ENCODE data around the gene KMT2D. TPM values are rescaled to one million over a fixed set of nuclear protein-coding genes. Genes with fewer than 3 reads are reported as not detected.
"Not testable (repeated sequence)": the region's sequence is repeated elsewhere in the genome, so short reads cannot be mapped to it uniquely, and the experiment has no call there.

The KMT2D gene
- total RNA-seq, 1 donor from 2014 or later = 44.8 TPM

- ATAC-seq (peak; percentile 19), DNase-seq (ENCODE audit: low spot score) (no peak)
Measured at GRCh38 chr12:49089821-49090773, 29.5 kb upstream of the KMT2D start.

- no peak for ATAC-seq
- no peak for DNase-seq (ENCODE audit: low spot score)
Measured at GRCh38 chr12:49088932-49089330, 28.3 kb upstream of the KMT2D start.

GRCh38 chr12:49088150-49088931 lies 27.7 kb upstream of the KMT2D start:
- peak; percentile 64 for DNase-seq (ENCODE audit: low spot score)

GRCh38 chr12:49086116-49086515 lies 25.5 kb upstream of the KMT2D start:
- no peak for ATAC-seq
- DNase-seq (ENCODE audit: low spot score) = no peak

More at GRCh38 chr12:49088150-49088931, 27.7 kb upstream of the KMT2D start:
- ATAC-seq = peak; percentile 95

DNA sequence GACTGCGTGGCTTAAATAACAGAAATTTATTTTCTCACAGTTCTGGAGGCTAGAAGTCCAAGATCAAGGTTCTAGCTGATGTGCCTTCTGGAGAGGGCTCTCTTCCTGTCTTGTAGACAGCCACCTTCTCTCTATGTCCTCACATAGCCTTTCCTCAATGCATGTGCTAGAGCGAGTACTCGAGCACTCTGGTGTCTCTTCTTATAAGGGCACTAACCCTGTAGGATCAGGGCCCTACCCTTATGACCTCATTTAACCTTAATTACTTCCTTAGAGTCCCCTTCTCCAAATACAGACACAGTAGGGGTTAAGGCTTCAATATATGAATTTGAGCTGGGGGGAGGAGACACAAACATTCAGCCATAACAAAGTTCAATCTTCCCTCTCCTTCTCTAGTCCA lies 23.8 kb upstream of the KMT2D start:
- ATAC-seq (no peak), DNase-seq (ENCODE audit: low spot score) (no peak)

DNA sequence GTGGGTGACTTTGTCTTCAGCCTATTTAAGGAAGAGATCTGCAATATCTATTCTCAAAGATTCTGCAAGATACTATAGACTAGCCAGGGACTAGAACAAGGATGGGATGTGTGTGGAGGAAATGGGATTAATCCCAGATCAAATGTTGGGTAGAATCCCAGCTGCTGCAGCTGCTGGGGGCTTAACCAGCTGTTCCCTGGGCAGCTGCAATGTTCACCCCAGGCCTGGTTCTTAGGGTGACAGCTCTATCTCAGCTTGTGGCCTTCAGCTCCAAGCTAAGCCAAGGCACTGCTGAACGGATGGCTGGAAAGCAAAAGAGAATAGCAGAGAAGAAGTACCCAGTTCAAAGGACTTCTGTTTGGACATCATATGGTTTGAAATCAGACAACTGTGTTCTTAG lies 19.2 kb upstream of the KMT2D start:
- no peak for DNase-seq (ENCODE audit: low spot score)
- no peak for ATAC-seq

- no peak for DNase-seq (ENCODE audit: low spot score)
Measured at GRCh38 chr12:49070971-49071370, 10.4 kb upstream of the KMT2D start.

GRCh38 chr12:49069507-49070346 lies 9.1 kb upstream of the KMT2D start, which contains the start of gene RHEBL1:
RHEBL1 (minus strand) TSS chr12:49069979; CDS start chr12:49069785, 194 bp downstream.
- ATAC-seq (peak; percentile 99), DNase-seq (ENCODE audit: low spot score) (peak; percentile 99)

More at GRCh38 chr12:49070971-49071370, 10.4 kb upstream of the KMT2D start:
- no peak for ATAC-seq

GRCh38 chr12:49068879-49069506 lies 8.4 kb upstream of the KMT2D start:
- DNase-seq (ENCODE audit: low spot score) (no peak), ATAC-seq (no peak)

DNA sequence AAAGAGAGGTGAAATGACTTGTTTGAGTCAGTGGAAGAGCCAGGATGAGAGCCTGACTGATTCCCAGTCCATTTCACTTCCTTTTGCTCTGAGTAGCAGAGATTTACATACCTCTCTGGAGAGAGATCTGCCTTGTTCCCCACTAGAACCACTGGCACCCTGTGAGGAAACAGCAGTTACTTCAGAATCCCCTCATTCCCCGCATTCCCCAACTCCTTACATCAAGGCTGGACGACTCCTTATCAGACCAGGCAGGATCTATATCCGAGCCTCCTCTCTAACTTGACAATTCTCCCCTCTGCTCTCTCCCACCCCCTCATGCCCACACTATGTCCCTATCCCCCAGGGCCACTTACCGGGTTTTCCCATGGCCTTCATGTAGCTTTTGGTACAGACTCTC lies 5.5 kb upstream of the KMT2D start:
- no peak for DNase-seq (ENCODE audit: low spot score)
- no peak for ATAC-seq

- ATAC-seq (peak; percentile 10), DNase-seq (ENCODE audit: low spot score) (no peak)
Measured at GRCh38 chr12:49064767-49065152, 4.2 kb upstream of the KMT2D start.

DNA sequence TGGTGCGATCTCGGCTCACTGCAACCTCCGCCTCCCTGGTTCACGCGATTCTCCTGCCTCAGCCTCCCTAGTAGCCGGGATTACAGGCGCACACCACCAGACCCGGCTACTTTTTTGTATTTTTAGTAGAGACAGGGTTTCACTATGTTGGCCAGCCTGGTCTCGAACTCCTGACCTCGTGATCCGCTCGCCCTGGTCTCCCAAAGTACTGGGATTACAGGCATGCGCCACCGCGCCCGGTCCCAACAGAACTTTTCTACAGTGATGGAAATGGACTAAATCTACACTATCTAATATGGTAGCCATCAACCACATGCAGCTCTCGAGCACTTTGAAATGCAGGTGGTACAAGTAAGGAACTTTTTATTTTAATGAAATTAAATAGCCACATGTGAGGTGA lies 1.3 kb upstream of the KMT2D start:
- not testable (repeated sequence) for DNase-seq (ENCODE audit: low spot score); ATAC-seq

DNA sequence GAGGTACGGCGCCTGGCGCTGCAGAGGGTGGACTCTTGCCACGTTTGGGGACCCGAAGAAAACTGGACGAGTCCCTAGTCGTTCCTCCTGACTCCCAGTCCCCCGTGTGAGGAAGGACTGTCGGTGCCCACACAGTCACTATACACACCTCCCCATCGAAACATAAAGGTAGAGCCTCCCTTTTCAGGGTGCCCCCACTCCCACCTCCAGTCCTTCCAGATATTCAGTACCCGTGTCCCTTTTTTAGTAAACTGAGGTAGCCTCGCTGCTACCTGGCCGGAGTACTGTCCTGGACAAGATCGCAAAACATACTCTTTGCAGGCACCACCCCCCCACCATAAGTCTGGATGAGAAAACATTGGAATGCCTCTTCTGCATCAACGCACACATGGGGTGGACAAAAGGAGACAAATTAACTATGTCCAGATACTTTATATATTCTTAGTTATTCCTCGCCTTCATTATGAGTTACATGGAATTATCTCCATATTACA lies 610 bp upstream of the KMT2D start:
- DNase-seq (ENCODE audit: low spot score) = no peak
- ATAC-seq = no peak

GRCh38 chr12:49059299-49060171 lies 1.1 kb downstream of the KMT2D start:
- peak; percentile 42 for ATAC-seq
- peak; percentile 75 for DNase-seq (ENCODE audit: low spot score)

- DNase-seq (ENCODE audit: low spot score) (peak; percentile 47), ATAC-seq (peak; percentile 0)
Measured at GRCh38 chr12:49059045-49059298, 1.6 kb downstream of the KMT2D start.

DNA sequence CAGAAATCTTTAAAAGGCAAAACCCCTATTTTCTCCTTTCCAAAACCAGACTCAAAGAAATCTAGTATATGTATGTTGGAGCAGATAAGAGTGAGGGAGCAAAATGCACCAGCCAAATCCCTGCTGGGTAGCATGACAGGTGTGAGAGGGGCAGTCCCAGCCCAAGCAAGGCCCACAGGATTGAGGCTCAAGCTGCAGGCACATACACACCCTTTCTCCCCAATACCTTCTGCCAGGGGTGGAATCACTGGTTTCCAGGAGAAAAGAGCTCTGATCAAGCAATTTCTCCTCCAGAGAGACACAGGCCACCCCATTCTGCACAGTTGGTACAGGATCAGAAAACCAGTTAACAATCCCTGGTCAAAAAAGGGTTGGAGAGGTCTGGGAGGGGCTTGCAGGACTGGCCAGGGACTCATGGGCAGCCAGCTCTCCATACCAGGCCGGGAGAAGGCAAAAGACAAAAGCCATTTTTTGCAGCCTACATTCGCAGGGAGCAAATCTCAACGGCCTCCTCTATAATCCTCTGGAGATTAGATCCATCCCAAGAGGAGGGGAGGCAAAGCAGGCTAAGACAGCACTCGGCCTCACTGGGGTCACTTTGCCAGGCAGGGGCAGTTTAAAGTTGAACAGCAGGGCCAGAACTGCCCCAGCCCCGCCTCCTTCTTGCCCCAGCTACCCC lies 2.1 kb downstream of the KMT2D start:
- ATAC-seq (peak; percentile 2), DNase-seq (ENCODE audit: low spot score) (no peak)

GRCh38 chr12:49057888-49058287 lies 2.7 kb downstream of the KMT2D start:
- ATAC-seq (no peak), DNase-seq (ENCODE audit: low spot score) (no peak)

DNA sequence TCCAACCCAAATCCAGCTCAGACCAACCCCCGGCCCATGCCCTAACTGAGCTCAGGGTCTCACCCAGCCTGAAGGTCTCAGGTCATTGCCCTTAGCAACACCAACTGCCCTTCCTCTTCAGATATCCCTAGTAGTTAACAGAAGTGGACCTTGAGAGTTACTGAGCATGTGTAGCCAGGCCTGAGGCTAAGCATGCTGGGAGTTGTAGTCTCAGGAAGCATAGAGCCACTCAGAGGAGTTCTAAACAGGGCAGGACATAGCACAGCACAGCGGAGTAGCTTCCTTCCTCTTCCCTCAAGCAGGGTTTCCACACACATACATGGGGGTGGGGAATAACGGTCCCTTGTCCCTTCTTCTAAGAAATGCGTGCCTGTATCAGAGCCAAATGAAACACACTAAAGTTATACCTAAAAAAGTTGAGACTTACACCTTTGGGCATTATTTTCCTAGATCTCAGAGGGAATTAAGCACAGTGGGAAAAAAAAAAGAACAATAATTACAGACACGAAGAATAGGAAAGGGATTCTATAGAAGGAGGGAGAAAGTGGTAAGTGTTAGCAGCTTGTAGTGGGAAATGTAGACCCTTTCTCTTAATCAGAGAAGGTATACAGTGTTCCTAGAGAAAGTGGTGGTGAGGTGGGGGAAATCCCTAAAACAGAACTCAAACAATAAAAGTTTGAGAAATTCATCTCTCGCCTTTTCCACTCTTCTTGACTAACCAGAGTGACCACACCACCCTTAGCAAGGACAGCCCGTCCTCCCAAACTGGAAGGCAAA lies 4.4 kb downstream of the KMT2D start:
- DNase-seq (ENCODE audit: low spot score) = peak; percentile 62

More for the DNA sequence above, 4.4 kb downstream of the KMT2D start:
- ATAC-seq = peak; percentile 47

Measured in left lobe of liver (tissue), 2 donors.